Activated CD4-positive, alpha-beta T cell treated with anti-CD3 and anti-CD28 coated beads, Interleukin-2, amount 50 U/mL, for 24 hours (primary cell): Measurements from ENCODE around the gene KCNN3.
A peak's percentile ranks its signal among the peaks of the same experiment; 100 is the strongest.

Experiments used
- DNase-seq, 2 donors: peaks; one replicate each; pipeline ENCODE4 v3.0.0-alpha.2; 2020; ENCODE audit warnings: low read depth in 1 of 2, low spot score in 1 of 2

Gene KCNN3

GRCh38 chr1:154772606-154773506, 97.2 kb downstream of the KCNN3 start:
- no peak for DNase-seq

GRCh38 chr1:154772056-154772455, 98.0 kb downstream of the KCNN3 start:
- DNase-seq, result no peak

- DNase-seq, result no peak
Observed at GRCh38 chr1:154770897-154771594, 99.0 kb downstream of the KCNN3 start.

- DNase-seq, result no peak
Observed at GRCh38 chr1:154769193-154769895, 100.7 kb downstream of the KCNN3 start.

- DNase-seq, result no peak
Observed at GRCh38 chr1:154768456-154769125, 101.5 kb downstream of the KCNN3 start.

- DNase-seq, result no peak
Observed at GRCh38 chr1:154767315-154768240, 102.5 kb downstream of the KCNN3 start.

GRCh38 chr1:154765970-154766369, 104.1 kb downstream of the KCNN3 start:
- no peak for DNase-seq

GRCh38 chr1:154764773-154765172, 105.3 kb downstream of the KCNN3 start:
- no peak for DNase-seq

- DNase-seq, result no peak
Observed at GRCh38 chr1:154764181-154764580, 105.9 kb downstream of the KCNN3 start.

- DNase-seq, result peak; percentile 69 to 73
Observed at GRCh38 chr1:154760469-154760933, 109.6 kb downstream of the KCNN3 start.

GRCh38 chr1:154759793-154760192, 110.3 kb downstream of the KCNN3 start:
- no peak for DNase-seq

- DNase-seq, result peak; percentile 30 to 71
Observed at GRCh38 chr1:154759196-154759595, 110.9 kb downstream of the KCNN3 start.

- no peak for DNase-seq
Observed at GRCh38 chr1:154758346-154758745, 111.7 kb downstream of the KCNN3 start.

- DNase-seq, result no peak
Observed at GRCh38 chr1:154756793-154757548, 113.1 kb downstream of the KCNN3 start.

GRCh38 chr1:154755858-154756730, 114.0 kb downstream of the KCNN3 start:
- no peak for DNase-seq

GRCh38 chr1:154753426-154753825, 116.7 kb downstream of the KCNN3 start:
- no peak for DNase-seq

GRCh38 chr1:154752273-154753030, 117.6 kb downstream of the KCNN3 start:
- no peak for DNase-seq

GRCh38 chr1:154751690-154752089, 118.4 kb downstream of the KCNN3 start:
- no peak for DNase-seq
